IPS-NIHi7 (cell line): ENCODE results near the gene WSB2.

ENCODE experiments used
- DNase-seq: peaks from one replicate; pipeline ENCODE4 v3.0.0; 2012; ENCODE audit warnings: mixed read lengths; ENCODE audit errors: extremely low spot score

The WSB2 gene

GRCh38 chr12:118061873-118062843 is 1.2 kb upstream of the WSB2 start:
- DNase-seq = peak; percentile 65

- no peak for DNase-seq
Observed at GRCh38 chr12:118060301-118061010, 523 bp downstream of the WSB2 start.

GRCh38 chr12:118059341-118060191 is 1.4 kb downstream of the WSB2 start:
- DNase-seq = no peak

GRCh38 chr12:118058881-118059280 is 2.1 kb downstream of the WSB2 start:
- no peak for DNase-seq

- DNase-seq = no peak
Observed at GRCh38 chr12:118058227-118058626, 2.8 kb downstream of the WSB2 start.

- no peak for DNase-seq
Observed at GRCh38 chr12:118055865-118056773, 4.9 kb downstream of the WSB2 start.

- peak; percentile 57 for DNase-seq
Observed at GRCh38 chr12:118055144-118055557, 5.8 kb downstream of the WSB2 start.

GRCh38 chr12:118053071-118053985 is 7.7 kb downstream of the WSB2 start:
- DNase-seq = no peak

- peak; percentile 29 for DNase-seq
Observed at GRCh38 chr12:118052324-118053070, 8.5 kb downstream of the WSB2 start.

GRCh38 chr12:118050972-118051910 is 9.7 kb downstream of the WSB2 start:
- no peak for DNase-seq

GRCh38 chr12:118046430-118046829 is 14.5 kb downstream of the WSB2 start:
- DNase-seq = no peak

- no peak for DNase-seq
Observed at GRCh38 chr12:118044577-118044976, 16.4 kb downstream of the WSB2 start.

- no peak for DNase-seq
Observed at GRCh38 chr12:118044075-118044474, 16.9 kb downstream of the WSB2 start.

- no peak for DNase-seq
Observed at GRCh38 chr12:118042091-118042490, 18.9 kb downstream of the WSB2 start.

GRCh38 chr12:118038137-118038536 is 22.8 kb downstream of the WSB2 start:
- no peak for DNase-seq

- no peak for DNase-seq
Observed at GRCh38 chr12:118036672-118037411, 24.1 kb downstream of the WSB2 start.
